NB4 (cell line): Measurements from ENCODE around the gene TMEM109.

Source experiments
- POLR2A ChIP-seq: IDR thresholded peaks from 2 replicates; pipeline ENCODE4 v1.6.1; 2011; ENCODE audit warnings: mild to moderate bottlenecking; ENCODE audit not compliant: insufficient read length; ENCODE audit errors: extremely low read depth
- TF ChIP-seq, protein P1 (sequence below): IDR thresholded peaks from one replicate; pipeline ENCODE4 v1.5.1; 2012; ENCODE audit warnings: low read depth, low read length
- TF ChIP-seq, protein P2 (sequence below): IDR thresholded peaks from 2 replicates; pipeline ENCODE4 v1.6.1; 2011; ENCODE audit warnings: low read depth, low read length

DNA sequence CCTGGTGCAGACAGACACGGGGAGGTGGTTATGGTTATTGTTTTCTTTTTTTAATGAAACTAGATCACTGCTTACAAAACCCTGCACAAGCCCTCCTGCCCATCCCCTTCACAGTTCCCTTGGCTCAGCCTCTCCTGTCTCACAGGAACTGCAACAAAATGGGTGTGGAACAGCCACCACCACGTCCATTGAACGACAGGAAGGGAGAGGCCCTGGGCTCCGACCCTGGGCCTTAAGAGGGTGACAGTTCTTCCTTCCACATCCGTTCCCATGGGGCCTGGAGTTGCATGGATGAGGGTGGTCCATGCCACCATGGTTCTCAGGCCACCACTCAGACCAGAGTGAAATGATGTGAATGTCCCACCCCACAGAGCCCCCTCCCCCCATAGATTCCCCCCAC is 23.3 kb upstream of the TMEM109 start:
- no peak for TF ChIP-seq POLR2A
- TF ChIP-seq, protein P1, sequence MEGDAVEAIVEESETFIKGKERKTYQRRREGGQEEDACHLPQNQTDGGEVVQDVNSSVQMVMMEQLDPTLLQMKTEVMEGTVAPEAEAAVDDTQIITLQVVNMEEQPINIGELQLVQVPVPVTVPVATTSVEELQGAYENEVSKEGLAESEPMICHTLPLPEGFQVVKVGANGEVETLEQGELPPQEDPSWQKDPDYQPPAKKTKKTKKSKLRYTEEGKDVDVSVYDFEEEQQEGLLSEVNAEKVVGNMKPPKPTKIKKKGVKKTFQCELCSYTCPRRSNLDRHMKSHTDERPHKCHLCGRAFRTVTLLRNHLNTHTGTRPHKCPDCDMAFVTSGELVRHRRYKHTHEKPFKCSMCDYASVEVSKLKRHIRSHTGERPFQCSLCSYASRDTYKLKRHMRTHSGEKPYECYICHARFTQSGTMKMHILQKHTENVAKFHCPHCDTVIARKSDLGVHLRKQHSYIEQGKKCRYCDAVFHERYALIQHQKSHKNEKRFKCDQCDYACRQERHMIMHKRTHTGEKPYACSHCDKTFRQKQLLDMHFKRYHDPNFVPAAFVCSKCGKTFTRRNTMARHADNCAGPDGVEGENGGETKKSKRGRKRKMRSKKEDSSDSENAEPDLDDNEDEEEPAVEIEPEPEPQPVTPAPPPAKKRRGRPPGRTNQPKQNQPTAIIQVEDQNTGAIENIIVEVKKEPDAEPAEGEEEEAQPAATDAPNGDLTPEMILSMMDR: no peak
- TF ChIP-seq, protein P2, sequence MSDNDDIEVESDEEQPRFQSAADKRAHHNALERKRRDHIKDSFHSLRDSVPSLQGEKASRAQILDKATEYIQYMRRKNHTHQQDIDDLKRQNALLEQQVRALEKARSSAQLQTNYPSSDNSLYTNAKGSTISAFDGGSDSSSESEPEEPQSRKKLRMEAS: no peak
